Cardiac fibroblast (primary cell): ENCODE data around the gene KRTAP12-4.

Experiments
- DNase-seq, 2 donors: peaks; one replicate each; pipeline versions ENCODE4 v3.0.0 to v3.0.0-alpha.2; 2010; ENCODE audit warnings: low read depth in 2 of 2
- H3K4me3 ChIP-seq, 2 donors: replicated peaks in 1 of 2; 1 replicate in 1 of 2; 2 replicates in 1 of 2; pipeline ENCODE4 v1.5.1; 2011; ENCODE audit warnings: low read depth in 2 of 2, low read length in 2 of 2, mild to moderate bottlenecking in 2 of 2, moderate library complexity in 1 of 2
- CTCF ChIP-seq: IDR thresholded peaks from one replicate; pipeline ENCODE4 v1.5.1; 2011; ENCODE audit warnings: low read depth, mild to moderate bottlenecking, low read length, inconsistent platforms

The KRTAP12-4 gene

GRCh38 chr21:44626262-44626661 is 28.2 kb downstream of the KRTAP12-4 start:
- no peak for DNase-seq
- TF ChIP-seq CTCF = no peak
- no peak overlapping the region for H3K4me3 ChIP-seq

GRCh38 chr21:44625756-44626155 is 28.7 kb downstream of the KRTAP12-4 start:
- H3K4me3 ChIP-seq = no peak overlapping the region
- DNase-seq = no peak
- TF ChIP-seq CTCF = no peak

GRCh38 chr21:44623575-44623974 is 30.9 kb downstream of the KRTAP12-4 start:
- TF ChIP-seq CTCF = no peak
- DNase-seq = no peak
- H3K4me3 ChIP-seq = no peak overlapping the region

DNA sequence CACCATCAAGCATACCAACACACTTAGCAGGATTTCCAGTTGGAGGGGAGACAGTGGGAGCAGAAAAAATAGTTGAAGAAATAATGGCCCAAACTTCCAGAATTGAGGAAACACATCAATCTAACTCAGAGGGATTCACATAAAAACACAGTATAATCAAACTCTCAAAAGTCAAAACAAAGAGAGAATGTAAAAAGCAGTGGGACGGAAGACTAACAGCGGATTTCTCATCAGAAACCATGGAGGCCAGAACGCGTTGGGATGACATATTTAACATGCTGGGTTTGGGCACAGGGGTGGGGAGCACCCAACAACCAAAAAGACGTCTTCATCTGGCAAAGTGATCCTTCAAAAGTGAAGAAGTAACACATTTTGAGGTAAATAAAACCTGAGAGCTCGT is 34.6 kb downstream of the KRTAP12-4 start:
- H3K4me3 ChIP-seq = no peak overlapping the region
- no peak for TF ChIP-seq CTCF
- DNase-seq = no peak

GRCh38 chr21:44618909-44619308 is 35.5 kb downstream of the KRTAP12-4 start:
- no peak overlapping the region for H3K4me3 ChIP-seq
- TF ChIP-seq CTCF = no peak
- no peak for DNase-seq

DNA sequence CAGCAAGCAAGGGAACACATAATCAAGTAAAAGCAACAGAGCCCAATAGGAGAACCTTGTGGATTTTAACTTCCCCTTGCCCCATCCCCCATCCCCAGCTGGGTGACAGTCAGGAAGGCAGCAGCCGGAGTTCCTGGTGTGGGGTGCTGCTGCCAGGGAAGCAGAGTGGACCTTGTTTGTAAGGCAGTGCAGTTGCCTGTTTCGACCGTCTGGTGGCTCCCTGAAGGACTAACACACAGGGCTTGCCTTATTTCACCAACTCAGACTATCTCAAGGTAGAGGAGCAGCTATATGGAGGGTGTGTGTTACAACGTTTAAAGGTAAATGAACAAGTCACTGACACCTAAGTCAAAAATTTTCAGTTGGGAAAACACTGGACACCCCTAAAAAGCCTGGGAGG is 36.0 kb downstream of the KRTAP12-4 start:
- no peak overlapping the region for H3K4me3 ChIP-seq
- peak; percentile 29 for TF ChIP-seq CTCF
- DNase-seq = peak; percentile 4 to 30

DNA sequence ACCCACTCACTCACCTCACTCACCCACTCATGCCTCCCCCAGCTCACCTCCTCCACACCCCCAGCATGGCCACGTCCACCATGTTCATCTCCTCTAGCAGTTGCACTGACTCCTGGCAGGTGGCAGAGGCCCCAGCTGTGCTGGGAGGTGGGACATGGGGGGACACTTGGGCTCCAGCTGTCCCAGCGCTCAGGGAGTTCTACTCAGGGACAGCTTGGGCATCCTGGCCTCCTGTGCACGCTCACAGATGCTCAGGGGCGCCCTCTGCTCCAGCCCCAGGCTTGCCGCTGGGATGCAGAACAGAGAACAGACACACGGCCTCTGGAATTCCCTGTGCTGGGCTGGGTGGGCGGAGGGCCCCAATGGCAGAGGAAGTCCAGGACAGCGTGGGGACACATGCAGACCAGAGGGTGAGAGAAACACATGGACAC is 37.4 kb downstream of the KRTAP12-4 start:
- TF ChIP-seq CTCF = no peak
- no peak overlapping the region for H3K4me3 ChIP-seq
- no peak for DNase-seq
